ENCODE results near the gene RP9.

Gene RP9, protein sequence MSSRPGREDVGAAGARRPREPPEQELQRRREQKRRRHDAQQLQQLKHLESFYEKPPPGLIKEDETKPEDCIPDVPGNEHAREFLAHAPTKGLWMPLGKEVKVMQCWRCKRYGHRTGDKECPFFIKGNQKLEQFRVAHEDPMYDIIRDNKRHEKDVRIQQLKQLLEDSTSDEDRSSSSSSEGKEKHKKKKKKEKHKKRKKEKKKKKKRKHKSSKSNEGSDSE

GRCh38 chr7:33109005-33109757, at the start of gene RP9:
TSS of gene RP9 (minus strand) at chr7:33109404. CDS start at chr7:33109372, 32 bp downstream.
- peaks cover 5% of the 10 kb centered on the region for H3K4me1 ChIP-seq
- TF ChIP-seq CTCF (IDR thresholded peaks at IDR 0.05): peak; percentile 61
- peaks cover 35% of the 10 kb centered on the region for H3K79me2 ChIP-seq
- H3K4me2 ChIP-seq (ENCODE audit: low read length): peak within 1 kb of the TSS; percentile 81
- no peaks in the 10 kb centered on the region for H3K36me3 ChIP-seq (ENCODE audit: control insufficient read depth, insufficient read depth, low read length)
- peak within 1 kb of the TSS; percentile 72 for H3K4me3 ChIP-seq (ENCODE audit: low read depth, low read length)
- H3K9ac ChIP-seq: peak within 1 kb of the TSS; percentile 77
- H3K27ac ChIP-seq: peak within 1 kb of the TSS; percentile 62
- no peaks in the 10 kb centered on the region for H3K27me3 ChIP-seq (ENCODE audit: control insufficient read depth, insufficient read depth, low read length)
- peak within 1 kb of the TSS; percentile 95 for H2AFZ ChIP-seq
- H3K9me3 ChIP-seq (ENCODE audit: control insufficient read depth, low read length): no peaks in the 10 kb centered on the region

DNA sequence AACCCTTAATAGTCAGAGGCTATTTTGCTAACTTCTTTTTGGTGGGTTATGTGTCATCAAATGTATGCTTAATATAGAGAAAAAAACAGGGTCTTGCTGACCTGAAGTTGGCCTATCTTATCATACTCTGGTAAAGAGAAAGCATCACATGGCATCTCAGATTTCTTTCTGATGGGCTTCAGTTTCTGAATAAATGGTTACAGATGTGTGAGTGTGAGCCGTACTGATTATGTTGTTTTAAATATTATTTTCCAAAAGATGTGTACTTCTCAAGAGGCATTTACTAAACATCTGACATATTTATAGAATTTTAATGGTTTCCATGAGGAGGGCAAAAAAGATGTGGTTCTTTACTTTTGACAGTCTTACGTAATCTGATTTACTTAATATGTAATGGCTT, 48.6 kb upstream of the RP9 start:
- no peak overlapping the region for H3K27ac ChIP-seq

GRCh38 chr7:33157311-33157710, 48.1 kb upstream of the RP9 start:
- no peaks in the 10 kb centered on the region for H3K4me1 ChIP-seq
- no peaks in the 10 kb centered on the region for H3K9me3 ChIP-seq (ENCODE audit: control insufficient read depth, low read length)
- no peak overlapping the region for H3K9ac ChIP-seq
- H3K79me2 ChIP-seq: no peaks in the 10 kb centered on the region
- TF ChIP-seq CTCF (IDR thresholded peaks at IDR 0.05): no peak
- H3K36me3 ChIP-seq (ENCODE audit: control insufficient read depth, insufficient read depth, low read length): no peaks in the 10 kb centered on the region
- no peak overlapping the region for H2AFZ ChIP-seq
- no peak overlapping the region for H3K4me3 ChIP-seq (ENCODE audit: low read depth, low read length)
- H3K4me2 ChIP-seq (ENCODE audit: low read length): no peak overlapping the region
- H3K27ac ChIP-seq: no peak overlapping the region
- no peaks in the 10 kb centered on the region for H3K27me3 ChIP-seq (ENCODE audit: control insufficient read depth, insufficient read depth, low read length)

More for the DNA sequence above, 48.6 kb upstream of the RP9 start:
- H3K36me3 ChIP-seq (ENCODE audit: control insufficient read depth, insufficient read depth, low read length): no peaks in the 10 kb centered on the region
- no peaks in the 10 kb centered on the region for H3K4me1 ChIP-seq
- no peaks in the 10 kb centered on the region for H3K9me3 ChIP-seq (ENCODE audit: control insufficient read depth, low read length)
- no peak for TF ChIP-seq CTCF (IDR thresholded peaks at IDR 0.05)
- H3K27me3 ChIP-seq (ENCODE audit: control insufficient read depth, insufficient read depth, low read length): no peaks in the 10 kb centered on the region
- no peak overlapping the region for H2AFZ ChIP-seq
- no peak overlapping the region for H3K9ac ChIP-seq
- H3K4me3 ChIP-seq (ENCODE audit: low read depth, low read length): no peak overlapping the region
- H3K4me2 ChIP-seq (ENCODE audit: low read length): no peak overlapping the region
- no peaks in the 10 kb centered on the region for H3K79me2 ChIP-seq

DNA sequence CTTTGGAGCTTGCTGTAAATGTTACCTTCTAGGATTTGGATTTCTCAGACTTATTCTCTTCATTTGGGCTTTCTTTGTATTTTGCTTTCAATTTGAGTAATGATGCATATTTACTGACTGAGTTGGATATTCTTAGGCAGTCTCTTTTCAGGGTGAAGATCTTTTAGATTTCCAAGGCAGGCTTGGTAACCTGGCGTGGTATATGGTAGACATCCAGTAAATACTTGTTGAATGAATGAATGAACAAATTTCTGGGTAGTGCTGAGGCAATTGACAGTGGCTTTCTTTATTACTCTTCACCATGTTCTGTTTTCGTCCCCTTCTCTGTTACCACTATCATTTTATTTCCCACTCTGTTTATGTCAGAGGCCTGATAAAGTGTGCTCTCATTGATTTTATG, 47.2 kb upstream of the RP9 start:
- H2AFZ ChIP-seq: no peak overlapping the region
- no peak overlapping the region for H3K27ac ChIP-seq
- H3K4me1 ChIP-seq: no peaks in the 10 kb centered on the region
- H3K27me3 ChIP-seq (ENCODE audit: control insufficient read depth, insufficient read depth, low read length): no peaks in the 10 kb centered on the region
- no peaks in the 10 kb centered on the region for H3K79me2 ChIP-seq
- H3K9me3 ChIP-seq (ENCODE audit: control insufficient read depth, low read length): no peaks in the 10 kb centered on the region
- H3K4me2 ChIP-seq (ENCODE audit: low read length): no peak overlapping the region
- H3K36me3 ChIP-seq (ENCODE audit: control insufficient read depth, insufficient read depth, low read length): no peaks in the 10 kb centered on the region
- no peak for TF ChIP-seq CTCF (IDR thresholded peaks at IDR 0.05)
- no peak overlapping the region for H3K4me3 ChIP-seq (ENCODE audit: low read depth, low read length)
- no peak overlapping the region for H3K9ac ChIP-seq
